Esophagus squamous epithelium (tissue), 4 donors: Measurements from ENCODE around the gene DLG3.

Experiments used
- POLR2A ChIP-seq, 4 donors: fragments of 450-650 bp; IDR thresholded peaks; one replicate each; pipeline ENCODE4 v1.6.1; 2017; ENCODE audit warnings: antibody characterized with exemption in 4 of 4, mild to moderate bottlenecking in 4 of 4, moderate library complexity in 3 of 4
- TF ChIP-seq, protein P1 (sequence below), 6 experiments: fragments of 450-650 bp in 4 of 6; fragments of 200-600 bp in 2 of 6; sonication (generic) in 2 of 6; IDR thresholded peaks; one replicate each; pipeline ENCODE4 v1.5.1; 2016 to 2019; ENCODE audit warnings: antibody characterized with exemption in 6 of 6, mild to moderate bottlenecking in 4 of 6, moderate library complexity in 4 of 6

DNA sequence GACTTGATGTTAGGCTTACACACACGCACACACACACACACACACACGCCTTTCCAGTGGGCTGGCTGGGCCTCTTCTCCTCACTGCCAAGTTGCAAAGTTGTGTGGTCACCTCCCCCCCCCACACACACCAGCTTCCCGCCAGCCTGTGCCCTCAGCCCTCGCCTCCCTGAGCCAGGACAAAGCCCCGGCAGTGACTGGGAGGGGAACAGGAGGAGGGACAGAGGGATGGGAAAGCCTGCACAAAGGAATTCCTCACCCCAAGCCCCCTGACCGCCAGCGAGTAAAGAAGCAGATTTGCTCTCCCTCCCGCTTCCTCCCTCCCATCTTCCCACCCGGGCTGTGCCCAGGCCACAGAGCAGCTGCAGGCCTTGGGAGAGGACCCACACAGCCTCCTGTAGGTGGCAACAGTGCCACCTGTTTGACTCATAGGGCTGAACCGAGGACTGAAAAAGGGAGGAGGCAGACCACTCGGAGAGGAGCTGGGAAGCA, 21.7 kb upstream of the DLG3 start, which contains the start of gene GDPD2:
- TF ChIP-seq, protein P1, sequence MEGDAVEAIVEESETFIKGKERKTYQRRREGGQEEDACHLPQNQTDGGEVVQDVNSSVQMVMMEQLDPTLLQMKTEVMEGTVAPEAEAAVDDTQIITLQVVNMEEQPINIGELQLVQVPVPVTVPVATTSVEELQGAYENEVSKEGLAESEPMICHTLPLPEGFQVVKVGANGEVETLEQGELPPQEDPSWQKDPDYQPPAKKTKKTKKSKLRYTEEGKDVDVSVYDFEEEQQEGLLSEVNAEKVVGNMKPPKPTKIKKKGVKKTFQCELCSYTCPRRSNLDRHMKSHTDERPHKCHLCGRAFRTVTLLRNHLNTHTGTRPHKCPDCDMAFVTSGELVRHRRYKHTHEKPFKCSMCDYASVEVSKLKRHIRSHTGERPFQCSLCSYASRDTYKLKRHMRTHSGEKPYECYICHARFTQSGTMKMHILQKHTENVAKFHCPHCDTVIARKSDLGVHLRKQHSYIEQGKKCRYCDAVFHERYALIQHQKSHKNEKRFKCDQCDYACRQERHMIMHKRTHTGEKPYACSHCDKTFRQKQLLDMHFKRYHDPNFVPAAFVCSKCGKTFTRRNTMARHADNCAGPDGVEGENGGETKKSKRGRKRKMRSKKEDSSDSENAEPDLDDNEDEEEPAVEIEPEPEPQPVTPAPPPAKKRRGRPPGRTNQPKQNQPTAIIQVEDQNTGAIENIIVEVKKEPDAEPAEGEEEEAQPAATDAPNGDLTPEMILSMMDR (IDR thresholded peaks at IDR 0.05) = peak in 2 of 6 experiments; percentile 17 to 42
- no peak for TF ChIP-seq POLR2A (IDR thresholded peaks at IDR 0.05)
